B cell (primary cell): Measurements from ENCODE around the gene ZNF335. TPM values are rescaled to one million over a fixed set of nuclear protein-coding genes. Genes with fewer than 3 reads are reported as not detected.

Experiments used
- ATAC-seq: fragments of 200-7000 bp; cut with Tn5 transposase; one replicate; pipeline ENCODE4 v1.10.0; 2021; ENCODE audit warnings: low read depth, mild to moderate bottlenecking, moderate number of reproducible peaks, moderate library complexity
- CTCF ChIA-PET: fragments of 350-600 bp; sonication (Branson Sonifier 250); formaldehyde crosslinking; loops from one replicate; lab custom pipeline; 2021; ENCODE audit warnings: antibody characterized with exemption, inconsistent platforms; lab: Charles Lee
- POLR2A ChIA-PET: fragments of 350-600 bp; sonication (Branson Sonifier 250); formaldehyde crosslinking; loops from one replicate; lab custom pipeline; 2021; ENCODE audit warnings: antibody characterized with exemption; lab: Charles Lee
- DNase-seq: peaks from one replicate; pipeline ENCODE4 v3.0.0; 2013
- H2AFZ ChIP-seq: 2 replicates; pipeline ENCODE4 v1.6.1; 2012; ENCODE audit warnings: mild to moderate bottlenecking, low read depth, low read length; ENCODE audit not compliant: insufficient read depth, poor library complexity, severe bottlenecking
- H3K27ac ChIP-seq, 2 donors: 1 replicate in 1 of 2; 2 replicates in 1 of 2; pipeline ENCODE4 v1.5.1; 2012 to 2013; ENCODE audit warnings: low read length in 2 of 2, mild to moderate bottlenecking in 2 of 2, moderate library complexity in 1 of 2
- H3K27me3 ChIP-seq, 4 experiments: fragments of 200-600 bp in 1 of 4; sonication (generic) in 1 of 4; replicated peaks in 1 of 4; 1 replicate in 2 of 4; 2 replicates in 2 of 4; pipeline versions ENCODE4 v1.6.1 to v1.7.0; 2013 to 2016; ENCODE audit warnings: low read length in 3 of 4, mild to moderate bottlenecking in 2 of 4, mixed read lengths in 1 of 4, moderate library complexity in 1 of 4; ENCODE audit not compliant: insufficient read depth in 4 of 4, control insufficient read depth in 3 of 4; ENCODE audit errors: control extremely low read depth in 1 of 4
- H3K36me3 ChIP-seq, 2 experiments: replicated peaks in 1 of 2; 1 replicate in 1 of 2; 2 replicates in 1 of 2; pipeline versions ENCODE4 v1.6.1 to v1.7.1; 2013; ENCODE audit warnings: low read length in 1 of 2; ENCODE audit not compliant: insufficient read depth in 2 of 2, control insufficient read depth in 1 of 2; ENCODE audit errors: control extremely low read depth in 1 of 2, extremely low read depth in 1 of 2
- H3K4me1 ChIP-seq, 2 donors: fragments of 200-600 bp in 1 of 2; sonication (generic) in 1 of 2; 1 replicate in 1 of 2; 2 replicates in 1 of 2; pipeline versions ENCODE4 v1.5.1 to v1.6.1; 2013 to 2017; ENCODE audit warnings: low read length in 2 of 2; ENCODE audit not compliant: control insufficient read depth in 2 of 2, insufficient read depth in 2 of 2
- H3K4me2 ChIP-seq: replicated peaks from 2 replicates; pipeline ENCODE3; 2012; ENCODE audit warnings: mild to moderate bottlenecking, low read depth, low read length; ENCODE audit not compliant: poor library complexity, severe bottlenecking
- H3K4me3 ChIP-seq, 5 experiments: fragments of 200-600 bp in 1 of 5; sonication (generic) in 1 of 5; 1 replicate in 3 of 5; 2 replicates in 2 of 5; pipeline versions ENCODE4 v1.5.1 to v1.7.0; 2011 to 2016; ENCODE audit warnings: low read length in 4 of 5, mild to moderate bottlenecking in 4 of 5, low read depth in 2 of 5, control low read depth in 1 of 5, moderate library complexity in 1 of 5; ENCODE audit not compliant: insufficient read depth in 1 of 5; ENCODE audit errors: control extremely low read depth in 1 of 5, extremely low read depth in 1 of 5
- H3K79me2 ChIP-seq: fragments of 200-600 bp; sonication (generic); one replicate; pipeline ENCODE4 v1.6.0; 2016; ENCODE audit warnings: low read length; ENCODE audit not compliant: control insufficient read depth, insufficient read depth
- H3K9ac ChIP-seq: fragments of 200-600 bp; sonication (generic); 2 replicates; pipeline ENCODE4 v1.6.1; 2017; ENCODE audit warnings: mild to moderate bottlenecking, low read length, moderate library complexity
- H3K9me3 ChIP-seq, 3 donors: one replicate each; pipeline versions ENCODE4 v1.6.1 to v1.7.1; 2013; ENCODE audit warnings: low read length in 2 of 3; ENCODE audit not compliant: control insufficient read depth in 2 of 3, insufficient read depth in 1 of 3; ENCODE audit errors: control extremely low read depth in 1 of 3
- H4K20me1 ChIP-seq: 2 replicates; pipeline ENCODE4 v1.6.0; 2012; ENCODE audit warnings: mild to moderate bottlenecking, low read length; ENCODE audit not compliant: insufficient read depth, control insufficient read depth, poor library complexity, severe bottlenecking
- H3K27ac Mint-ChIP-seq: one replicate; pipeline ENCODE4 v1.8.0; 2021; ENCODE audit warnings: mixed read lengths
- H3K27me3 Mint-ChIP-seq: one replicate; pipeline ENCODE4 v1.8.0; 2021; ENCODE audit warnings: mixed read lengths
- H3K4me1 Mint-ChIP-seq: one replicate; pipeline ENCODE4 v1.8.0; 2021; ENCODE audit warnings: mixed read lengths
- H3K4me3 Mint-ChIP-seq: one replicate; pipeline ENCODE4 v1.8.0; 2021; ENCODE audit warnings: mixed read lengths
- H3K9me3 Mint-ChIP-seq: one replicate; pipeline ENCODE4 v1.8.0; 2022; ENCODE audit warnings: mixed read lengths; ENCODE audit not compliant: insufficient read depth
- EZH2 ChIP-seq: IDR thresholded peaks from 2 replicates; pipeline ENCODE4 v1.6.1; 2012; ENCODE audit warnings: borderline replicate concordance, low read depth, mild to moderate bottlenecking, moderate library complexity, low read length; ENCODE audit not compliant: insufficient read depth, poor library complexity, severe bottlenecking
- whole genome bisulfite sequencing: methylation state at CpG from one replicate; pipeline ENCODE4 v1.1.5; 2013; ENCODE audit warnings: missing lambda C conversion rate; ENCODE audit not compliant: insufficient coverage; 5-methylcytosine and 5-hydroxymethylcytosine counted together
- intact Hi-C: fragments of 100-400 bp; cut with micrococcal nuclease; formaldehyde crosslinking; loops from one replicate; pipeline ENCODE4 v1.10.0; 2022
- polyA plus RNA-seq: library from polyadenylated mRNA; depleted of rRNA; stranded (reverse); fragments of >200 nt; gene quantifications from 2 replicates; pipeline ENCODE4 v1.2.3, GENCODE V29; 2012
- total RNA-seq, 2 donors: library from RNA; stranded (reverse); fragments of 120-200 nt in 1 of 2; gene quantifications; 1 replicate in 1 of 2; 2 replicates in 1 of 2; pipeline versions ENCODE4 v1.2.3 to v1.2.4, GENCODE V29; 2013 to 2022
- TF ChIP-seq, protein P1 (sequence below): fragments of 200-600 bp; IDR thresholded peaks from one replicate; pipeline ENCODE4 v1.8.0; 2022; ENCODE audit warnings: antibody characterized with exemption, mild to moderate bottlenecking

ZNF335 gene
- total and polyA plus RNA-seq, 2 donors (not counting 1 experiment from before 2014, with no cell fraction given), result 62.3 to 62.7 TPM

DNA sequence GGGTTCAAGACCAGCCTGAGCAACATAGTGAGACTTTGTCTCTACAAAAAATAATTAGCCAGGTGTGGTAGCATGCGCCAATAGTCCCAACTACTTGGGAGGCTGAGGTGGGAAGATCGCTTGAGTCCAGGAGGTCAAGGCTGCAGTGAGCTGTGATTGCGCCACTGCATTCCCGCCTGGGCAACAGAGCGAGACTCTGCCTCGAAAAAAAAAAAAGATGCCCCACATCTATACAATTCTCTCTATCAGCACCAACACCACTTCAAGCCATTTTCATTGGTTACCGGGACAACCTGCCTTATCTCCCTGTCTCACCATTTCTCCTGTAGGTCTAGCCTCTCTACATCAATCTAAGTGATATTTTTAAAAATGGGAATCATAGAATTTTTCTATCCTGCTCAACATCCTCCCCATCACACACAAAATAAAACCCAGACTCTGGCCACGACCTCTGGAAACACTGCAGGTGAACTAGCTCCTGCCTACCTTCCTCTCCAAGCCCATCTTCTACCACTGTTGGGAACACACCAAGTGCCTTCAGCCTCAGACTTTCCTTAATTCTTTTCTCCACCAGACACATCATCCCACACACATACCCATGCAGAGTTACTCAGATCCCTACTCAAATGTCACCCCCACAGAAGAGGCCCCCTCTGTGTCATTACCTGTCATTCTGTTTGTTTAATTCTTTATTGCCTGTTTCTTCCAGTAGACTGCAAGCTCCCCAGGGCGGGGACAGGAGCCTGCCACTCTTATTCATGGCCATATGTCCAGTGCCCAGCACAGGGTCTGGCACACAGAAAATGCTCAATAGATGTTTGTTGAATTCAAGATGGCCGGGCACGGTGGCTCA lies 50.4 kb downstream of the ZNF335 start:
- no peak for DNase-seq
- H3K9me3 Mint-ChIP-seq, result no peaks in the 10 kb centered on the region
- H3K27me3 Mint-ChIP-seq, result peaks cover 28% of the 10 kb centered on the region
- no peak overlapping the region for H2AFZ ChIP-seq
- 88% methylated on average over 8 of the region's 11 CpGs for WGBS
- H3K27ac ChIP-seq, result no peak overlapping the region
- no peaks in the 10 kb centered on the region for H3K36me3 ChIP-seq
- no peak overlapping the region for H3K4me3 ChIP-seq
- ATAC-seq, result no peak
- no peaks in the 10 kb centered on the region for H3K4me1 ChIP-seq
- intact Hi-C loops, result no loop called here
- no peak overlapping the region for H3K4me2 ChIP-seq
- TF ChIP-seq EZH2, result no peak
- TF ChIP-seq, protein P1, sequence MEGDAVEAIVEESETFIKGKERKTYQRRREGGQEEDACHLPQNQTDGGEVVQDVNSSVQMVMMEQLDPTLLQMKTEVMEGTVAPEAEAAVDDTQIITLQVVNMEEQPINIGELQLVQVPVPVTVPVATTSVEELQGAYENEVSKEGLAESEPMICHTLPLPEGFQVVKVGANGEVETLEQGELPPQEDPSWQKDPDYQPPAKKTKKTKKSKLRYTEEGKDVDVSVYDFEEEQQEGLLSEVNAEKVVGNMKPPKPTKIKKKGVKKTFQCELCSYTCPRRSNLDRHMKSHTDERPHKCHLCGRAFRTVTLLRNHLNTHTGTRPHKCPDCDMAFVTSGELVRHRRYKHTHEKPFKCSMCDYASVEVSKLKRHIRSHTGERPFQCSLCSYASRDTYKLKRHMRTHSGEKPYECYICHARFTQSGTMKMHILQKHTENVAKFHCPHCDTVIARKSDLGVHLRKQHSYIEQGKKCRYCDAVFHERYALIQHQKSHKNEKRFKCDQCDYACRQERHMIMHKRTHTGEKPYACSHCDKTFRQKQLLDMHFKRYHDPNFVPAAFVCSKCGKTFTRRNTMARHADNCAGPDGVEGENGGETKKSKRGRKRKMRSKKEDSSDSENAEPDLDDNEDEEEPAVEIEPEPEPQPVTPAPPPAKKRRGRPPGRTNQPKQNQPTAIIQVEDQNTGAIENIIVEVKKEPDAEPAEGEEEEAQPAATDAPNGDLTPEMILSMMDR, result no peak
- H4K20me1 ChIP-seq, result no peaks in the 10 kb centered on the region
- H3K9ac ChIP-seq, result no peak overlapping the region
- CTCF ChIA-PET, result interaction anchor here (1.5 kb wide), 1 partner anchor 16 kb away, joined by 7 read pairs; no protein-coding TSS in a partner anchor
- H3K4me1 Mint-ChIP-seq, result no peaks in the 10 kb centered on the region
- no peaks in the 10 kb centered on the region for H3K79me2 ChIP-seq
- no peak overlapping the region for H3K4me3 Mint-ChIP-seq
- POLR2A ChIA-PET, result no interaction called here
- no peak overlapping the region for H3K27ac Mint-ChIP-seq
- peaks cover 0 to 25% (median 2%) of the 10 kb centered on the region in 4 experiments for H3K27me3 ChIP-seq
- H3K9me3 ChIP-seq, result no peaks in the 10 kb centered on the region
